Measurements from ENCODE around the gene DMTF1.

DMTF1 gene

DNA sequence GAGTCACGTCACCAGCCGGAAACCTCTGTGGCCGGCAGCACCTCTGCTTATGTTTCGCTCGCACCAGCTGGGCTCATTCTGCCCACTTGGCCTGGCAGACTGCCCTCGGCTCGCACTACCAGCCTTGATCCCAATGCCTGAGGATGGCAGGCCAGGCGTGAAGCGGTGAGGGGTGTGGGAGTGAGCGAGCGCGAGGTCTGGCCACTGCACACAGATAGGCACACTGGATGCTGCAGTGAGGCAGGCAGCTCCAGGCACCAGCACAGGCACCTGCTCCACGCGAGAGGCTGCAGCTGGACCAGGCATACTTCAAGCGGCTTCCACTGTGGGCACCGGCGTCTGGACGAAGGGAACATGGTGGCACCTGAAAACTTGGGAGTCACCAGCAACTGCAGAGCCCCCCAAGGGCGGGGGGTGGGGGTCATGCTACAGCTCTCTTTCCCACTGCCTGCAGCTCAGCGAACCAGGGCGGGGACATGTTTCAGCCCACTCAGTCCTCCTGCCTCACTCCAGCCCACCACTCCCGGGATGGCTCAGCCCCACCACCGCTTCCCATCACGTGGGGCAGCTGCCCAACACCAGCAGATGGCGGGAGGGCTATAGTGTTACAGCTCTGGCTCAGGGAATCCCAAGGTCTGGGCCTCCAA, 5.4 kb upstream of the DMTF1 start:
- DNase-seq (ENCODE audit: low read depth in 2 of 2), result no peak

GRCh38 chr7:87147500-87147899, 4.8 kb upstream of the DMTF1 start:
- DNase-seq (ENCODE audit: low read depth in 2 of 2), result no peak

DNA sequence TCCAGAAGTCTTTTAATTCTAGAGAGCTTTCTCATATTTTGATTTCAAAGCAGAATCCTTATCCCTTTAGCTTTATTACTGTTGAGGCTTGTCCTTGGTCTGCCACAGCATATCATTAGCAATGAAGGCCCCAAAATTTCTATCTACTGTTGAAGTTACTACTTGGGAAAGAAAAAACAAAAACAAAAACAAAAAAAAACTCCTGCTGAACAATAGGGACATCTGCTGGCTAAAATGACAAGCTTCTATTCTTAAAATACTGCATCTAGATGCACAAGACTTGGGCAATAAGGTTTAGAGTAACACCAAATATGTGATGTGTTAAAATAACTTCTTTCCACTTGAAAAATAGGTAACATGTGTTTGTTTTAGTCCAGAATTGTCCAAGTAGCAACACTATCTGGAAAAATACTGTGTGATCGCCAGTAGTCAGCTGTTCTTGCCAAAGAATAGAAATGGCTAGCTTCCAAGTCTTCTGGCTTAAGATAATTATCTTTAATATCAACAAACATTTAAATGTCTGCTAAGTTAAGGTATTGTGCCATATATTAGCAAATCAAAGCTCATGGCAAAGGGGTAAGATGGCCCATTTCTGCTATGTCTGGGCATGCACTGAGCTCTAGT, 3.8 kb upstream of the DMTF1 start:
- no peak for DNase-seq (ENCODE audit: low read depth in 2 of 2)

GRCh38 chr7:87151002-87151728, 1.1 kb upstream of the DMTF1 start:
- no peak for DNase-seq (ENCODE audit: low read depth in 2 of 2)

GRCh38 chr7:87151729-87152111, 533 bp upstream of the DMTF1 start:
- no peak for DNase-seq (ENCODE audit: low read depth in 2 of 2)

DNA sequence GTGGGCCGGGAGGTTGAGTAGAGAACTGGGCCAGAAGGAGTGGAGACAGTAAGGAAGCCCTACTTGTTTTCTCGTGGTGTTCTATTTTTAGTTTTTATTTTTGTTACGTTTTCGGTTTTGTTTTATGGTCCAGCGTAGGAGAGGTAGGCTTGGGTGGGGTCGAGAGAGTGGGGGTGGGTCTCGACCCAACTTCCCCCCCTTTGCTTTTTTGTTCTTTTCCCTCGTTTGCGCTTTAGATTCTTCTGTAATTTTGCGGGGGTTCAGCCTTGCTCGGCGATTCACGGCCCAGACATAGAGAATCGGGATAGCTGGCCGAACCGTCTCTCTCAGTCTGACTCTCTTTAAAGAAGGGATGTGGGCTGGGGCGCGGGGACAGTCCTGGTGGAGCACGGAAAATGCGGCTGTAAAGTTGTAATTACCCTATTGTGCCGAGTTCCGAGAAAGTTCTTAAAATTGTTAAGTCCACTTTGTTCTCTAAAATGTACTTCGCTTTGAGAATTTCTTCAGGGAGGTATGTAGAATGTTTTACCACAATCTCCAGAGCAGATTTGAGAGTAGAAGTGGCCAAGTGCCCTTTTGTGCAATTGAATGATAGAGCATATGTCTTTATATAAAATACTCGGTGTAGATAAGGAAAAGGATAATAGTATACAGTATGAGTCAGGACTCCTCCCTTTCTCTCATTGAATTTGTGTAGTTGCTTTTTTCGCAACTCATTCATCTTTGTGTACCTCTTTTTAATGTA, 816 bp downstream of the DMTF1 start:
- DNase-seq (ENCODE audit: low read depth in 2 of 2), result no peak

- DNase-seq (ENCODE audit: low read depth in 2 of 2), result no peak
These were observed 1.9 kb downstream of the DMTF1 start for GRCh38 chr7:87154166-87154565.

DNA sequence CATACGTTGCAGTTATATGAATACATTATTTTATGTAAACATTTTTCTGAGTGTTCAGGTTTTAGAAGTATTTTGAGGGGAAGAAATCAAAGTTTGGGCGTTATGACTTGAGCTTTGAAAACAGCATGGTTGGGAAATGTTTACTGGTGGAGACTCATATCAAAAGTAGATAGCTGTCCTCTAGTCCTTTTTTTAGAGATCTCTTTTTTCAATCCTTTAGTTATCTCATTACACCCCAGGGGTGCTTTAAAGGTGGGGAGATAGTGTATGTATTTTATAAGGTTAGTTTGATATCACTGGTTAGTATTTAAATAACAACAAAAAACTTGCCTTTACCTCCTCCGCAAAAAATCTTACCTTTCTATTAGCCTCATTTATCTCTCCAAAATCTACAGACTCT, 2.3 kb downstream of the DMTF1 start:
- no peak for DNase-seq (ENCODE audit: low read depth in 2 of 2)

GRCh38 chr7:87155788-87156187, 3.5 kb downstream of the DMTF1 start:
- DNase-seq (ENCODE audit: low read depth in 2 of 2), result no peak

- DNase-seq (ENCODE audit: low read depth in 2 of 2), result no peak
These were observed 4.5 kb downstream of the DMTF1 start for GRCh38 chr7:87156709-87157108.

- DNase-seq (ENCODE audit: low read depth in 2 of 2), result no peak
These were observed 7.3 kb downstream of the DMTF1 start for GRCh38 chr7:87159538-87159937.

- DNase-seq (ENCODE audit: low read depth in 2 of 2), result no peak
These were observed 12.2 kb downstream of the DMTF1 start for GRCh38 chr7:87164433-87164832.

DNA sequence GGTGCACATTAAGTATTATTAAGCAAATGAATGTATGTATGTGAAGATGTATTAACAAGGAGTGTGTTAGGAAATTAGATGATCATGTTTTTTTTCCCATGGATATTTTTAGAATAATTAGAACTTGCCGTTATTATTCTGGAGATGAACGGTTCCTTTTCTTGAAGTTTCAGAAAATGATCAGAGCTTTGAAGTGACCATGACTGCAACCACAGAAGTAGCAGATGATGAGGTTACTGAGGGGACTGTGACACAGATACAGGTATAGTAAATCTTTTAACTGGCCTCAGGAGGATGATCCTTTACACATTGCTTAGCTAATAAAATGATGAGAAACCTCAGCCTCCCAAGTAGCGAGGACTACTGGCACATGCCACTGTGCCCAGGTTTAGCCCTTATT, 18.6 kb downstream of the DMTF1 start:
- no peak for DNase-seq (ENCODE audit: low read depth in 2 of 2)

GRCh38 chr7:87171282-87171934, 19.2 kb downstream of the DMTF1 start:
- DNase-seq (ENCODE audit: low read depth in 2 of 2), result no peak

DNA sequence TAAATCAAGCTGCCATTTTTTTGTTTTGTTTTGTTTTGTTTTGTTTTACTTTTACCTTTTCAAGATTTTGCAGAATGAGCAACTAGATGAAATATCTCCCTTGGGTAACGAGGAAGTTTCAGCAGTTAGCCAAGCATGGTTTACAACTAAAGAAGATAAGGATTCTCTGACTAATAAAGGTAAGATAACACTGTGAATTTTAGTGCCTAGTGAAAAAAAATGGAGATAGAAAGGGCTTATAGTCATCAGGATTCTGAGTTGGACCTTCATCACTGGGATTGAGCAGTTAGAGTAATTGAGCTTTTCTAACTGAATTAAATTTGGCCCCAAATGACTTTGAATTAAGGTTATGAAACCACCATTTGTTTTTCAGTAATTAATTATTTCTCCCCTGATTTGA, 21.2 kb downstream of the DMTF1 start:
- no peak for DNase-seq (ENCODE audit: low read depth in 2 of 2)

GRCh38 chr7:87178320-87178719, 26.1 kb downstream of the DMTF1 start:
- DNase-seq (ENCODE audit: low read depth in 2 of 2), result no peak

- no peak for DNase-seq (ENCODE audit: low read depth in 2 of 2)
These were observed 26.9 kb downstream of the DMTF1 start for GRCh38 chr7:87179180-87179579.

GRCh38 chr7:87187120-87187519, 34.9 kb downstream of the DMTF1 start:
- no peak for DNase-seq (ENCODE audit: low read depth in 2 of 2)

DNA sequence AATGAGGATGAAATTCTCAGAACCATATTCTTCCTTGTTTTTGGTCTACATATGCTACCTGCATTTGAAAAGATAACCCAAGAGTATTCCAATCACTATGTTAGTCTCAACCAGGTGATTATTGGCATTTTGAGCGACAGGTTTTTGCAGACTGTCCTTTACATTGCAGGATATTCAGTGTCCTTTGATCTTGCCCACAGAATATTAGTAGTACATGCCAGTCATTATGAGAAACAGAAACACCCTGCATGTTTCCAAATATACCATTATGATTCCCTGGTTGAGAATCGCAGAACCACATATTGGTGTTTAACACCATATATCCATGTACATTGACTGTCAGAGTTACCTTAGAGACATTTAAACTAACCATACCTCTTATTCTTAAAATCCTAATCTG, 36.7 kb downstream of the DMTF1 start:
- no peak for DNase-seq (ENCODE audit: low read depth in 2 of 2)

GRCh38 chr7:87190783-87191182, 38.5 kb downstream of the DMTF1 start:
- no peak for DNase-seq (ENCODE audit: low read depth in 2 of 2)

GRCh38 chr7:87192784-87193487, 40.7 kb downstream of the DMTF1 start:
- DNase-seq (ENCODE audit: low read depth in 2 of 2), result no peak
